Psoas muscle (tissue), 8 donors: ENCODE data around the gene PPP1R16B. TPM values are rescaled to one million over a fixed set of nuclear protein-coding genes. Genes with fewer than 3 reads are reported as not detected.

ENCODE experiments used
- ATAC-seq, 4 donors: fragments of 200-7000 bp; cut with Tn5 transposase; one replicate each; pipeline ENCODE4 v1.9.1; 2020; ENCODE audit warnings: moderate library complexity in 3 of 4, mild to moderate bottlenecking in 2 of 4
- DNase-seq, 2 donors: peaks; one replicate each; pipeline ENCODE4 v3.0.0-alpha.2; 2020
- H3K27ac ChIP-seq: fragments of 200-600 bp; one replicate; pipeline ENCODE4 v1.8.0; 2022
- H3K27me3 ChIP-seq, 3 donors: fragments of 200-600 bp in 1 of 3; one replicate each; pipeline versions ENCODE4 v1.6.1 to v1.8.0; 2013 to 2022; ENCODE audit warnings: low read length in 2 of 3, mild to moderate bottlenecking in 2 of 3, moderate library complexity in 1 of 3; ENCODE audit not compliant: insufficient read depth in 3 of 3
- H3K36me3 ChIP-seq, 2 donors: fragments of 200-600 bp in 1 of 2; one replicate each; pipeline versions ENCODE4 v1.6.1 to v1.8.0; 2013 to 2022; ENCODE audit warnings: low read depth in 1 of 2, mild to moderate bottlenecking in 1 of 2, moderate library complexity in 1 of 2; ENCODE audit not compliant: insufficient read depth in 1 of 2
- H3K4me1 ChIP-seq: fragments of 200-600 bp; one replicate; pipeline ENCODE4 v1.8.0; 2022
- H3K4me3 ChIP-seq: fragments of 200-600 bp; one replicate; pipeline ENCODE4 v1.8.0; 2022; ENCODE audit warnings: mild to moderate bottlenecking
- H3K9me3 ChIP-seq: fragments of 200-600 bp; one replicate; pipeline ENCODE4 v1.8.0; 2022
- WGBS, 3 donors: extraction: QIAGEN DNeasy Blood & Tissue Kit; methylation state at CpG; one replicate each; pipeline versions ENCODE4 v1.1.6 to v1.1.7; 2013; 5-methylcytosine and 5-hydroxymethylcytosine counted together
- intact Hi-C, 2 donors: fragments of 100-400 bp; cut with DNase I; formaldehyde crosslinking; loops; one replicate each; pipeline versions ENCODE4 v1.11.0 to v1.14.2; 2022
- polyA plus RNA-seq, 3 donors: library from polyadenylated mRNA; stranded (reverse); fragments of 200-250 nt; gene quantifications; one replicate each; pipeline ENCODE4 v1.2.3, GENCODE V29; 2013
- total RNA-seq, 4 donors: library from RNA; stranded (reverse); fragmentation: NEBNext Ultra II Directional in 2 of 4; extraction: Animal tissue kit (Norgen Biotek cat#: 25700) in 2 of 4; gene quantifications; one replicate each; pipeline versions ENCODE4 v1.2.1 to v1.2.4, GENCODE V29; 2021 to 2023
- TF ChIP-seq, protein P1 (sequence below): fragments of 200-600 bp; IDR thresholded peaks from one replicate; pipeline ENCODE4 v1.8.0; 2022; ENCODE audit warnings: antibody characterized with exemption
- donor health status: healthy with polysubstance abuse.
- donor health status: DM: no; HTN: no; CAD: no; lungs with moderate emphysema.
- donor health status: Bipolar disorder and iron deficiency.
- donor health status: healthy.
- donor health status: DM: yes; HTN: yes; CAD: no.
- donor health status: DM: no; HTN: no; CAD: no.
- donor health status: DM: no; HTN: no; CAD: no.
- donor health status: DM: yes; HTN: yes; CAD: no.

The PPP1R16B gene
- total and polyA plus RNA-seq, 7 donors, result 1.6 to 5.2 (median 4.1) TPM

DNA sequence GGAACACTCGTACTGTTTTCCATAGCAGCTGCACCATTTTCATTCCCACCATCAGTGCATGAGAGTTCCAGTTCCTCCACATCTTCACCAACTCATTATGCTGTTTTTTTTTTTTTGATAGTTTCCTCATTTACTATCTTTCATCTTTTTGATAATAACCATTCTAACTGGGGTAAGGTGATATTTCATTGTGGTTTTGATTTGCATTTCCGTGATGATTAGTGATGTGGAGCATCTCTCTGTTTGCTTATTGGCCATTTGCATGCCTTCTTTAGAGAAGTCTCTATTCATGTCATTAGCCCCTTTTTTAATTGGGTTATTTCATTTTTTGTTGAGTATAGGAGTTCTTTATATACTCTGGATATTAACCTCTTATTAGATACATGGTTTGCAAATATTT, 31.3 kb upstream of the PPP1R16B start:
- Histone ChIP-seq H3K36me3 (peaks cover 11 to 72% of the 10 kb centered on the region in 2 donors), H3K4me3 (no peak overlapping the region), H3K9me3 (no peaks in the 10 kb centered on the region), H3K4me1 (no peaks in the 10 kb centered on the region), H3K27me3 (no peaks in the 10 kb centered on the region), H3K27ac (no peak overlapping the region)
- no peak for ATAC-seq
- TF ChIP-seq, protein P1, sequence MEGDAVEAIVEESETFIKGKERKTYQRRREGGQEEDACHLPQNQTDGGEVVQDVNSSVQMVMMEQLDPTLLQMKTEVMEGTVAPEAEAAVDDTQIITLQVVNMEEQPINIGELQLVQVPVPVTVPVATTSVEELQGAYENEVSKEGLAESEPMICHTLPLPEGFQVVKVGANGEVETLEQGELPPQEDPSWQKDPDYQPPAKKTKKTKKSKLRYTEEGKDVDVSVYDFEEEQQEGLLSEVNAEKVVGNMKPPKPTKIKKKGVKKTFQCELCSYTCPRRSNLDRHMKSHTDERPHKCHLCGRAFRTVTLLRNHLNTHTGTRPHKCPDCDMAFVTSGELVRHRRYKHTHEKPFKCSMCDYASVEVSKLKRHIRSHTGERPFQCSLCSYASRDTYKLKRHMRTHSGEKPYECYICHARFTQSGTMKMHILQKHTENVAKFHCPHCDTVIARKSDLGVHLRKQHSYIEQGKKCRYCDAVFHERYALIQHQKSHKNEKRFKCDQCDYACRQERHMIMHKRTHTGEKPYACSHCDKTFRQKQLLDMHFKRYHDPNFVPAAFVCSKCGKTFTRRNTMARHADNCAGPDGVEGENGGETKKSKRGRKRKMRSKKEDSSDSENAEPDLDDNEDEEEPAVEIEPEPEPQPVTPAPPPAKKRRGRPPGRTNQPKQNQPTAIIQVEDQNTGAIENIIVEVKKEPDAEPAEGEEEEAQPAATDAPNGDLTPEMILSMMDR, result no peak
- WGBS, 3 donors, result 56 to 94% (median 72%) methylated on average over 2 of the region's 2 CpGs
- intact Hi-C loops, result no loop called here
- DNase-seq, result no peak

DNA sequence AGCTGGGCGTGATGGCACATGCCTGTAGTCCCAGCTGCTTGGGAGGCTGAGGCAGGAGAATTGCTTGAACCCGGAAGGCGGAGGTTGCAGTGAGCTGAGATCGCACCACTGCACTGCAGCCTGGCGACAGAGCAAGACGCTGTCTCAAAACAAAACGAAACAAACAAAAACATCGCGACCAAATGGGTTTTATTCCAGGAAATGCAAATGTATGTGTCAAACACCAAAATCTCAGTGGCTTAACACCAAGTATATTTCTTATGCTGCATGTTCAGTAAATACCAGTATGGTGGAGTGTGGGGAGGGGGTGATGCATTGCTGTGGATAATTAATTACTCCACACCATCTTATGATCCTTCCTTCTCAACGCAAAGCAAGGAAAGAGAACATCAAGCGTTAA, 29.1 kb upstream of the PPP1R16B start:
- intact Hi-C loops, result no loop called here

GRCh38 chr20:38779247-38780097, 26.0 kb upstream of the PPP1R16B start:
- ATAC-seq, result no peak
- 57 to 63% (median 58%) methylated on average over 19 of the region's 19 CpGs for WGBS, 3 donors
- no peak overlapping the region for H3K4me3 ChIP-seq
- DNase-seq, result no peak
- no peaks in the 10 kb centered on the region for H3K4me1 ChIP-seq
- no peaks in the 10 kb centered on the region for H3K27me3 ChIP-seq
- H3K9me3 ChIP-seq, result no peaks in the 10 kb centered on the region
- intact Hi-C loops, result no loop called here
- H3K27ac ChIP-seq, result no peak overlapping the region
- H3K36me3 ChIP-seq, result peaks cover 0 to 25% of the 10 kb centered on the region in 2 donors
- TF ChIP-seq, protein P1, result no peak

More for the DNA sequence above, 29.1 kb upstream of the PPP1R16B start:
- TF ChIP-seq, protein P1, result no peak
- H3K36me3 ChIP-seq, result peaks cover 5 to 55% of the 10 kb centered on the region in 2 donors
- H3K9me3 ChIP-seq, result no peaks in the 10 kb centered on the region
- ATAC-seq (no peak), DNase-seq (no peak)
- no peaks in the 10 kb centered on the region for H3K4me1 ChIP-seq
- H3K27ac ChIP-seq, result no peak overlapping the region
- no peak overlapping the region for H3K4me3 ChIP-seq
- 94 to 96% (median 96%) methylated on average over 11 of the region's 11 CpGs for WGBS, 3 donors
- H3K27me3 ChIP-seq, result no peaks in the 10 kb centered on the region

DNA sequence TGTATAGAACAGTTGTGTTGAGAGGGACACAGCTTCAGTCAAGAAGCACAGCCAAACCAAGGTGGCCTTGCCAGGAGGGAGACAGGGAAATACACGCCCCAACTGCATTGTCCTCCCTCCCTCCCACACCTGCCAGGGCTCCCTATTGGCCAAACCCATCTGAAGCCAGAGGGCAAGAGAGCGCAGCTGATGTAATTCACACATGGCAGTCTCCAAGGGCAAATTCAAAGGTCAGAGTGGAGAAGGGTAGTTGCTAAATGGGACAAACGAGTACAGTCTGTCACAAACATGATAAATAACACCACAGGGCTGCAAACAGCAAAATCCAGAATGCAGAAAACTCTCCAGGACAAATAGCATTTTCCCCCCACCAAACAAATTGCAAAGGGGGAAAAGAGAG, 23.2 kb upstream of the PPP1R16B start:
- no peaks in the 10 kb centered on the region for H3K27me3 ChIP-seq
- DNase-seq, result no peak
- no peak overlapping the region for H3K4me3 ChIP-seq
- peaks cover 0 to 5% of the 10 kb centered on the region in 2 donors for H3K36me3 ChIP-seq
- intact Hi-C loops, result no loop called here
- WGBS, 3 donors, result 51 to 57% (median 57%) methylated on average over 3 of the region's 3 CpGs
- H3K9me3 ChIP-seq, result no peaks in the 10 kb centered on the region
- TF ChIP-seq, protein P1, result no peak
- H3K4me1 ChIP-seq, result no peaks in the 10 kb centered on the region
- no peak overlapping the region for H3K27ac ChIP-seq
- no peak for ATAC-seq
